Nephron (organoid): ENCODE data around the gene PPME1.

ENCODE experiments used
- H3K27ac Mint-ChIP-seq, 3 experiments: 2 replicates each; pipeline ENCODE4 v1.8.0; 2020; ENCODE audit warnings: mixed read lengths in 3 of 3, mild to moderate bottlenecking in 2 of 3, moderate library complexity in 1 of 3
- H3K27me3 Mint-ChIP-seq: 2 replicates; pipeline ENCODE4 v1.8.0; 2021; ENCODE audit warnings: low read depth, mild to moderate bottlenecking, moderate library complexity, mixed read lengths
- H3K36me3 Mint-ChIP-seq: 2 replicates; pipeline ENCODE4 v1.8.0; 2020; ENCODE audit warnings: low read depth, mixed read lengths
- H3K4me1 Mint-ChIP-seq: 2 replicates; pipeline ENCODE4 v1.8.0; 2020; ENCODE audit warnings: mixed read lengths
- H3K4me3 Mint-ChIP-seq, 3 experiments: 2 replicates each; pipeline ENCODE4 v1.8.0; 2020; ENCODE audit warnings: mild to moderate bottlenecking in 3 of 3, mixed read lengths in 3 of 3, moderate library complexity in 2 of 3
- H3K9me3 Mint-ChIP-seq: 2 replicates; pipeline ENCODE4 v1.8.0; 2020; ENCODE audit warnings: mixed read lengths
- TF ChIP-seq, protein P1 (sequence below), 3 experiments: fragments of 200-600 bp; sonication (generic); IDR thresholded peaks; one replicate each; pipeline ENCODE4 v1.5.0; 2021; ENCODE audit warnings: antibody characterized with exemption in 3 of 3; ENCODE audit not compliant: unreplicated experiment in 3 of 3

PPME1 gene

DNA sequence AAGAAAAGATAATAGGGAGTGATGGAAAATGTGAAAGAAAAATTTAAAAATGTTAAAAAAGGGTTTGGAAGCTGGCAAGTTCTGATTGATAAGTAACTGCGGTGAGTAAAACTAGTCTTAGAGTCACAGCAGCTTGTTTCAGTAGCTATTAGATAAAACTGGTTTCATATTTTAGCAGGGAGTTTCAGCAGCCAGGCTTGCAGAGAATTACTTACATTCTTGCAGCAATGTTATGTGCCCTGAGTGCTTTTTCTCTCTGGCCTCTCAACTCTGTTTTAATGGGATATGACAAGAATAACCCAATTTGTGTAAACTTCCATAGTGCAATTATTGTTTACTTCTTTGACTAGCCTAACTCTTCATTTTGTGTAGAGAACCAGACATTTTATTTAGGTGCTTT is 33.6 kb downstream of the PPME1 start:
- TF ChIP-seq, protein P1, sequence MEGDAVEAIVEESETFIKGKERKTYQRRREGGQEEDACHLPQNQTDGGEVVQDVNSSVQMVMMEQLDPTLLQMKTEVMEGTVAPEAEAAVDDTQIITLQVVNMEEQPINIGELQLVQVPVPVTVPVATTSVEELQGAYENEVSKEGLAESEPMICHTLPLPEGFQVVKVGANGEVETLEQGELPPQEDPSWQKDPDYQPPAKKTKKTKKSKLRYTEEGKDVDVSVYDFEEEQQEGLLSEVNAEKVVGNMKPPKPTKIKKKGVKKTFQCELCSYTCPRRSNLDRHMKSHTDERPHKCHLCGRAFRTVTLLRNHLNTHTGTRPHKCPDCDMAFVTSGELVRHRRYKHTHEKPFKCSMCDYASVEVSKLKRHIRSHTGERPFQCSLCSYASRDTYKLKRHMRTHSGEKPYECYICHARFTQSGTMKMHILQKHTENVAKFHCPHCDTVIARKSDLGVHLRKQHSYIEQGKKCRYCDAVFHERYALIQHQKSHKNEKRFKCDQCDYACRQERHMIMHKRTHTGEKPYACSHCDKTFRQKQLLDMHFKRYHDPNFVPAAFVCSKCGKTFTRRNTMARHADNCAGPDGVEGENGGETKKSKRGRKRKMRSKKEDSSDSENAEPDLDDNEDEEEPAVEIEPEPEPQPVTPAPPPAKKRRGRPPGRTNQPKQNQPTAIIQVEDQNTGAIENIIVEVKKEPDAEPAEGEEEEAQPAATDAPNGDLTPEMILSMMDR (IDR thresholded peaks at IDR 0.05; ENCODE audit: unreplicated experiment in 3 of 3), result no peak
- Mint-ChIP-seq H3K36me3 (peaks cover 32% of the 10 kb centered on the region), H3K4me1 (peaks cover 14% of the 10 kb centered on the region), H3K4me3 (no peak overlapping the region), H3K27ac (no peak overlapping the region), H3K27me3 (no peaks in the 10 kb centered on the region), H3K9me3 (no peaks in the 10 kb centered on the region)

DNA sequence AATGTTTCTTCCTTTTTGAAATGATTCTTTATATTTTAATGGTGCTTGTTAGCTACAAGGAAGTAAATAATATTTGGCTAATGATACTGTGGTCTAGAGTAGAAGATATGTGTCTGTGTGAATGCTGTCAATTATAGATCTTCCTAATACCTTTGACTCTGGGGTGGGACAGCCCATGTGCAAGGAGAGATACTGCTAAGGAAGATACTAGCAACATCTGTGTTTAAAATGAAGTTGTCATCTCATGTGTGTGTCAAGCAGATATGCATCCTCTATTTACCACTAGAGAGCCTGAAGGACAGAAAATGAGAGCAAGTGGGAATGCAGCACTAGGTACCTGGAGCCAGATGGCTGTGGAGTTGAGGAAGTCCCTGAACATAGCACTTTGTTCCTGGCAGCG is 34.1 kb downstream of the PPME1 start:
- Mint-ChIP-seq H3K27me3 (no peaks in the 10 kb centered on the region), H3K9me3 (no peaks in the 10 kb centered on the region), H3K36me3 (peaks cover 37% of the 10 kb centered on the region), H3K4me1 (peaks cover 14% of the 10 kb centered on the region), H3K4me3 (no peak overlapping the region), H3K27ac (no peak overlapping the region)
- TF ChIP-seq, protein P1 (IDR thresholded peaks at IDR 0.05; ENCODE audit: unreplicated experiment in 3 of 3), result no peak

DNA sequence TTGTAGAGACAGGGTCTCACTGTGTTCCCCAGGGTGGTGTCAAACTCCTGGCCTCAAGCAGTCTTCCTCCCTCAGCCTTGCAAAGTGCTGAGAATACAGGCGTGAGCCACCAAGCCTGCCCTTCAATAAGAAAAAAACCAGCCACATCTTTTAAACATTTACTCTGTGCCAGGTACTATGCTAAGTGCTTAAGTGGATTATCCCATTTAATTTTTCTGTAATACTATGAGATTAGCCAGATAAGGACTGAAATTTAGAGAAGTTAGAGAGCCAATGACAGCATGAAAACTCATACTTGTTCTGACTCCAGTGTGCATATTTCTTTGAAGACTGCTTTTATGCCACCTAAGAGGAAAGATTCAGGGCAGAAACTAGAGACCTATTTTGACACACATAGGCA is 35.7 kb downstream of the PPME1 start:
- H3K27me3 Mint-ChIP-seq, result no peaks in the 10 kb centered on the region

DNA sequence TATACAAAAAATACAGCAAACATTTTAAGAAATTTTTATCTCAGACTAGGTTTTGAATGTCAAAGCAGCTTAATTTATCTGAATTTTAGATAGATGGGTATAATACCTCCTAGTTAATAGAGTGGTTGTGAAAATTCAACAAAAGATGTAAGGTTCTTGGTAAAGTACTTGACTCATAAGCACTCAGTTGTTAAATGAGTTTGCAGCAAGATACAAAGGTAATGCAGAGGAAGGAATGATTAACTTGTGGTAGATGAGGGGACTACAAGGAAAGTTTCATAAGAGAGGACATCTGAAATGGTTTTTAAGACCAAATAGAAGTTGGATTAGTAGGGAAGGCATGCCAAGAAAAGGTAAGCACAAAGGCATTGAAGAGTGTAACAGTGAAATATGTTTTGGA is 37.4 kb downstream of the PPME1 start:
- Mint-ChIP-seq H3K4me3 (no peak overlapping the region), H3K4me1 (peaks cover 10% of the 10 kb centered on the region), H3K27ac (peak overlapping the region in 1 of 3 experiments; percentile 7), H3K36me3 (peaks cover 67% of the 10 kb centered on the region), H3K9me3 (peaks cover 3% of the 10 kb centered on the region), H3K27me3 (no peaks in the 10 kb centered on the region)
- TF ChIP-seq, protein P1 (IDR thresholded peaks at IDR 0.05; ENCODE audit: unreplicated experiment in 3 of 3), result no peak

More for the DNA sequence above, 35.7 kb downstream of the PPME1 start:
- peaks cover 14% of the 10 kb centered on the region for H3K4me1 Mint-ChIP-seq
- no peak overlapping the region for H3K4me3 Mint-ChIP-seq
- H3K9me3 Mint-ChIP-seq, result no peaks in the 10 kb centered on the region
- H3K27ac Mint-ChIP-seq, result no peak overlapping the region
- H3K36me3 Mint-ChIP-seq, result peaks cover 49% of the 10 kb centered on the region
- TF ChIP-seq, protein P1 (IDR thresholded peaks at IDR 0.05; ENCODE audit: unreplicated experiment in 3 of 3), result no peak

DNA sequence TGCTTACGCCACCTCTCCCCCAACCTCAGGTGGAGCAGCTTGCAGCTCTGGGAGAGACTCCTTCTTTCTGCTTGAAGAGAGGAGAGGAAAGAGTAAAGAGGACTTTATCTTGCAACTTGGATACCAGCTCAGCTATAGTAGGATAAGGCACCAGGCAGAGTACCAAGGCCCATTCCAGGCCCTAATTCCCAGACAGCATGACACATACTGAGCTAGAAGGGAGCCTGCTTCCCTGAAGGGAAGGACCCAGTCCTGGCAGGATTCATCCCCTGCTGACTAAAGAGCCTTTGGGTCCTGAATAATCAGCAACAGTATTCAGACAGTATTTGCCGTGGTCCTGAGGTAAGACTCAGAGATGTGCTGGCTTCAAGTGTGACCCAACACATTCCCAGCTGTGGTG is 41.4 kb downstream of the PPME1 start:
- TF ChIP-seq, protein P1 (IDR thresholded peaks at IDR 0.05; ENCODE audit: unreplicated experiment in 3 of 3), result no peak
- Mint-ChIP-seq H3K36me3 (peaks cover 82% of the 10 kb centered on the region), H3K4me3 (no peak overlapping the region), H3K27me3 (no peaks in the 10 kb centered on the region), H3K9me3 (peaks cover 19% of the 10 kb centered on the region), H3K4me1 (no peaks in the 10 kb centered on the region), H3K27ac (no peak overlapping the region)

DNA sequence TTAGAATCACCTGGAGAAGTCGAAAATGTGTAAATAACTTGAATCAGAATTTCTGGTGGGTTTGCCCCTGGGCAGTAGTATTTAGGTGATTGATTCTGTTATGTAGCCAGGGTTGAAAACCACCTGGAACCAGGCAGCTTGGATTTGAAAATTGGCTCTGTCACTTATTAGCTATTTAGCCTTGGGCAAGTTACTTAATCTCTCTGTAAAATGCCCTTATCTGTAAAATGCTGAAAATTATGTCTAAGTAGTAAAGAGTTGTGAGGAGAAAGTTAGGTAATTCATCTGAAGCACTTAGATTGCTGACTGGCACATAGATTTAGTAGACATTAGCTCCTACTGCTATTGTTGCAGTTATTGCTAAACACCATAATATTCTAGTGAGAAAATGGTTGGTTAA is 49.3 kb downstream of the PPME1 start:
- H3K27me3 Mint-ChIP-seq, result no peaks in the 10 kb centered on the region

More for the DNA sequence above, 49.3 kb downstream of the PPME1 start:
- TF ChIP-seq, protein P1 (IDR thresholded peaks at IDR 0.05; ENCODE audit: unreplicated experiment in 3 of 3), result no peak
- Mint-ChIP-seq H3K36me3 (peaks cover 44% of the 10 kb centered on the region), H3K9me3 (peaks cover 17% of the 10 kb centered on the region), H3K4me1 (no peaks in the 10 kb centered on the region), H3K4me3 (no peak overlapping the region), H3K27ac (peak overlapping the region in 1 of 3 experiments; percentile 55)
